Measurements from ENCODE around the gene USP25. TPM values are rescaled to one million over a fixed set of nuclear protein-coding genes. Genes with fewer than 3 reads are reported as not detected.

Gene USP25
- total RNA-seq, 4 donors from 2014 or later: 42.4 to 67.4 (median 49.8) TPM

DNA sequence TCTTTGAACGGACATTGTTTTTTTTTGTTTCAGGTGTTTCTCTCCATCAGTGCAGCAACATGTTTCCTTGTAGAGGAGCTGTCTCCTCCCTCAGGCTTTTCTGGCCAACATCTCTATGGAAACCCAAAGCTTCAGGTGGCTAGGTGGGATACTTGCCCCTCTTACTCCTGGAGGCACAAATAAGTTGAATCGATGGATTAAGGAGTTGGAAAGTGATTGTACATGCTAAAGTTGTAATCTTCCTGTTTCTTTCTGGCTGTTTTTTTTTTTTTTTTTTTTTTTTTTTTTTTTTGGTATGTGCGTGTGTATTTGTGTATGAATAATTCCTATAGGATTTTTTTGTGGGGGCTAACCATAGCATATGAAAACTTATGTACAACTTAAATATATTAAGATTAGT lies 10.6 kb downstream of the USP25 start:
- intact Hi-C loops (cut with DNase I): no loop called here
- H3K4me1 ChIP-seq: peaks cover 14 to 18% of the 10 kb centered on the region in 2 donors
- H3K27me3 ChIP-seq: no peaks in the 10 kb centered on the region
- DNase-seq: no peak
- H3K36me3 ChIP-seq: no peaks in the 10 kb centered on the region
- 79 to 80% methylated on average over 3 of the region's 3 CpGs for WGBS, 2 donors
- no peak overlapping the region for H3K27ac ChIP-seq
- no peaks in the 10 kb centered on the region for H3K9me3 ChIP-seq
- H3K4me3 ChIP-seq (replicated peaks in 1 of 3): no peak overlapping the region
- no peak for TF ChIP-seq POLR2A (IDR thresholded peaks at IDR 0.05)
- no peak for TF ChIP-seq CTCF (IDR thresholded peaks at IDR 0.05)

- H3K9me3 ChIP-seq: no peaks in the 10 kb centered on the region
- H3K27me3 ChIP-seq: no peaks in the 10 kb centered on the region
- no peak for TF ChIP-seq POLR2A (IDR thresholded peaks at IDR 0.05)
- TF ChIP-seq CTCF (IDR thresholded peaks at IDR 0.05): no peak
- intact Hi-C loops (cut with DNase I): no loop called here
- no peaks in the 10 kb centered on the region for H3K36me3 ChIP-seq
- H3K27ac ChIP-seq: no peak overlapping the region
- H3K4me3 ChIP-seq (replicated peaks in 1 of 3): no peak overlapping the region
- DNase-seq: no peak
- 51 to 62% methylated on average over 1 of the region's 1 CpG for WGBS, 2 donors
- H3K4me1 ChIP-seq: peaks cover 12 to 15% of the 10 kb centered on the region in 2 donors
Measured at GRCh38 chr21:15741510-15741909, 11.7 kb downstream of the USP25 start.

GRCh38 chr21:15742052-15742670 lies 12.4 kb downstream of the USP25 start:
- Histone ChIP-seq H3K27ac (no peak overlapping the region), H3K4me1 (peaks cover 12 to 15% of the 10 kb centered on the region in 2 donors), H3K9me3 (no peaks in the 10 kb centered on the region), H3K36me3 (no peaks in the 10 kb centered on the region), H3K4me3 (replicated peaks in 1 of 3) (no peak overlapping the region), H3K27me3 (no peaks in the 10 kb centered on the region)
- no peak for DNase-seq
- intact Hi-C loops (cut with DNase I): no loop called here
- TF ChIP-seq CTCF (IDR thresholded peaks at IDR 0.05): no peak
- 74 to 88% methylated on average over 4 of the region's 4 CpGs for WGBS, 2 donors

DNA sequence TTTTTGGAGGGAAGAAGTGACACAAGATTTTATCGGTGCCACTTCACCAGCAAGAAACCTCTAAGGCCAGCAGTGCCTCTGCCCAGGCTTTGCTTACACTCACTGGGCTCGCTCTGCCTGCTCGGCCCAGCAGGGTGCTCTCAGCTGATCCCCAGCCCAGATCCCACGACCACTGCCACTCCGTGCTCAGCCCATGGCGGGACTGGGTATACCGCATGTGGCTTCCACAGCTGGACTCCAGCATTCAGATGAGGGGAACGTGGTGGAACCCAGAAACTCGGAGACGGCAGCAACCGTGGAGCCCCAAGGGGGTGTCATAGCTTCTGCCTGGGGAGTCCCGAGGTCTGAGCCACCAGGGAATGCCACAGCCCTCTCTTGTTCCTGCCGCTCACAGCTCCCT lies 12.9 kb downstream of the USP25 start:
- Histone ChIP-seq H3K27me3 (no peaks in the 10 kb centered on the region), H3K27ac (no peak overlapping the region), H3K36me3 (no peaks in the 10 kb centered on the region), H3K4me1 (peaks cover 12 to 15% of the 10 kb centered on the region in 2 donors), H3K4me3 (replicated peaks in 1 of 3) (no peak overlapping the region), H3K9me3 (no peaks in the 10 kb centered on the region)
- intact Hi-C loops (cut with DNase I): no loop called here
- TF ChIP-seq POLR2A (IDR thresholded peaks at IDR 0.05): no peak
- TF ChIP-seq CTCF (IDR thresholded peaks at IDR 0.05): no peak
- WGBS, 2 donors: 96 to 99% methylated on average over 10 to 13 of the region's 13 CpGs
- no peak for DNase-seq

- Histone ChIP-seq H3K4me1 (peaks cover 12 to 15% of the 10 kb centered on the region in 2 donors), H3K36me3 (no peaks in the 10 kb centered on the region), H3K27me3 (no peaks in the 10 kb centered on the region), H3K4me3 (replicated peaks in 1 of 3) (no peak overlapping the region), H3K9me3 (no peaks in the 10 kb centered on the region), H3K27ac (no peak overlapping the region)
- intact Hi-C loops (cut with DNase I): no loop called here
- TF ChIP-seq POLR2A (IDR thresholded peaks at IDR 0.05) (no peak), CTCF (IDR thresholded peaks at IDR 0.05) (no peak)
- DNase-seq: no peak
- WGBS, 2 donors: 91 to 96% methylated on average over 3 to 4 of the region's 4 CpGs
Measured at GRCh38 chr21:15743593-15743992, 13.8 kb downstream of the USP25 start.
